ENCODE results near the gene OVOL2. TPM values are rescaled to one million over a fixed set of nuclear protein-coding genes. Genes with fewer than 3 reads are reported as not detected.

The OVOL2 gene
- total RNA-seq, 3 donors from 2014 or later = 11.5 to 36.3 (median 15.2) TPM

DNA sequence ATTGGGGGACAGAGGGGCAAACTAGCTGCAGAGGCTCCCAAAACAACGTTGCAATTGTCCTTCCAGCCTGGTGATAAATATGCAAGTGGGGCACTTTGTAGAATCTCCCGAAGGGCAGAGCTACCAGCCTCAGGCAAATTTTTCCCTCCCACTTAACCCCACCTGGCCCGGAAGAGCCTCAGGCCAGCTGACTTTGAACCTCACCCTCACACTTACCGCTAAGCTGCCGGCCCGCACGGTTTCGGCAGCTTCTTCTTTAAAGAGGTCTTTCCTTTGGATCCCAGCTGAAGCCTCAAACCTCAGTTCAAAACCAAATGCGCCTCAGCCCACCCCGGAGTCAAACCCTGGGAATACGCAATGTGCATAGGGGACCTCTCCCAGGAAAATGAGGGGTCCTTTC is 2.5 kb downstream of the OVOL2 start:
- Histone ChIP-seq H3K9me3 (no peaks in the 10 kb centered on the region), H3K4me1 (ENCODE audit: low read depth) (peaks cover 12% of the 10 kb centered on the region), H3K4me3 (no peak overlapping the region), H3K36me3 (ENCODE audit: low read depth) (no peaks in the 10 kb centered on the region)
- ATAC-seq (no peak), DNase-seq (peak in 2 of 3 donors; percentile 29 to 58)
- TF ChIP-seq, protein P1, sequence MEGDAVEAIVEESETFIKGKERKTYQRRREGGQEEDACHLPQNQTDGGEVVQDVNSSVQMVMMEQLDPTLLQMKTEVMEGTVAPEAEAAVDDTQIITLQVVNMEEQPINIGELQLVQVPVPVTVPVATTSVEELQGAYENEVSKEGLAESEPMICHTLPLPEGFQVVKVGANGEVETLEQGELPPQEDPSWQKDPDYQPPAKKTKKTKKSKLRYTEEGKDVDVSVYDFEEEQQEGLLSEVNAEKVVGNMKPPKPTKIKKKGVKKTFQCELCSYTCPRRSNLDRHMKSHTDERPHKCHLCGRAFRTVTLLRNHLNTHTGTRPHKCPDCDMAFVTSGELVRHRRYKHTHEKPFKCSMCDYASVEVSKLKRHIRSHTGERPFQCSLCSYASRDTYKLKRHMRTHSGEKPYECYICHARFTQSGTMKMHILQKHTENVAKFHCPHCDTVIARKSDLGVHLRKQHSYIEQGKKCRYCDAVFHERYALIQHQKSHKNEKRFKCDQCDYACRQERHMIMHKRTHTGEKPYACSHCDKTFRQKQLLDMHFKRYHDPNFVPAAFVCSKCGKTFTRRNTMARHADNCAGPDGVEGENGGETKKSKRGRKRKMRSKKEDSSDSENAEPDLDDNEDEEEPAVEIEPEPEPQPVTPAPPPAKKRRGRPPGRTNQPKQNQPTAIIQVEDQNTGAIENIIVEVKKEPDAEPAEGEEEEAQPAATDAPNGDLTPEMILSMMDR (IDR thresholded peaks at IDR 0.05) = no peak
- intact Hi-C loops (cut with DNase I, micrococcal nuclease) = no loop called here

DNA sequence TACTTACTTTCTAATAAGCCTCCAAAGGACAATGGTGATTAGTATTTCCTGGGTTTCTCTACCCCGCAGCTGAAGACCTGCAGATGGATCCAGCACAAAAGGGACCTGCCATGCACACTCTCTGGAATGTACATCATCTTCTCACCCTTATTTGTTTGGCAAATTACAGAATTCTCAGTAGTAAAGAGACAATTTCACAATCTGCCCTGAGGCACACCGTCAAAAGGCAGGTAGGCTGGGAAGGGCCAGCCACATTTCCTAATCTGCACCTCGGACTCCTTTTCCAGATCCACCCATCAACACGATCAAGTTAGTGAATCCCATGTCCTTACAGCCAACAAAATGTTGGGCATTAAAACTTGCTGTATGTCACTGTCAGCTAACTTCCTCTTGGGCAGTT is 4.9 kb downstream of the OVOL2 start:
- H3K4me3 ChIP-seq = no peak overlapping the region
- ATAC-seq = no peak
- TF ChIP-seq, protein P1 (IDR thresholded peaks at IDR 0.05) = no peak
- intact Hi-C loops (cut with DNase I, micrococcal nuclease) = no loop called here
- H3K36me3 ChIP-seq (ENCODE audit: low read depth) = no peaks in the 10 kb centered on the region
- DNase-seq = no peak
- no peaks in the 10 kb centered on the region for H3K9me3 ChIP-seq
- peaks cover 8% of the 10 kb centered on the region for H3K4me1 ChIP-seq (ENCODE audit: low read depth)

GRCh38 chr20:18050628-18051027 is 7.1 kb downstream of the OVOL2 start:
- TF ChIP-seq, protein P1 (IDR thresholded peaks at IDR 0.05) = no peak
- Histone ChIP-seq H3K4me3 (no peak overlapping the region), H3K4me1 (ENCODE audit: low read depth) (peaks cover 7% of the 10 kb centered on the region), H3K9me3 (no peaks in the 10 kb centered on the region), H3K36me3 (ENCODE audit: low read depth) (no peaks in the 10 kb centered on the region)
- intact Hi-C loops (cut with DNase I, micrococcal nuclease) = no loop called here
- no peak for DNase-seq
- no peak for ATAC-seq

DNA sequence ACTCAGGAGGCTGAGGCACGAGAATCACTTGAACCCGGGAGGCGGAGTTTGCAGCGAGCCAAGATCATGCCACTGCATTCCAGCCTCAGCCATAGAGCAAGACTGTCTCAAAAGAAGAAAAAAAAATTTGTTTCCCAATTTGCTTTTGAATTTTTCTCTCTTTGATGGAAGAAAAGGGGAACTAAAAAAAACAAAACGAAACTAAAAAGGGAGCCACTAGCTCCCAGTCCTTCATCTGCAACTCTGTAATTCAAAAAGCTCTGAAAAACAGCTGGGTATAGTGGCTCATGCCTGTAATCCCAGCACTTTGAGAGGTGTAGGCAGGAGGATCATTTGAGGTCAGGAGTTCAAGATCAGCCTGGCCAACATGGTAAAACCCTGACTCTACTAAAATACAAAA is 9.5 kb downstream of the OVOL2 start:
- Histone ChIP-seq H3K36me3 (ENCODE audit: low read depth) (no peaks in the 10 kb centered on the region), H3K4me3 (no peak overlapping the region), H3K4me1 (ENCODE audit: low read depth) (peaks cover 4% of the 10 kb centered on the region), H3K9me3 (no peaks in the 10 kb centered on the region)
- intact Hi-C loops (cut with DNase I, micrococcal nuclease) = no loop called here
- DNase-seq (no peak), ATAC-seq (no peak)
- TF ChIP-seq, protein P1 (IDR thresholded peaks at IDR 0.05) = no peak

GRCh38 chr20:18046535-18046934 is 11.2 kb downstream of the OVOL2 start:
- Histone ChIP-seq H3K4me3 (no peak overlapping the region), H3K9me3 (no peaks in the 10 kb centered on the region), H3K4me1 (ENCODE audit: low read depth) (peaks cover 4% of the 10 kb centered on the region), H3K36me3 (ENCODE audit: low read depth) (no peaks in the 10 kb centered on the region)
- intact Hi-C loops (cut with DNase I, micrococcal nuclease) = no loop called here
- no peak for DNase-seq
- ATAC-seq = peak; percentile 82
- TF ChIP-seq, protein P1 (IDR thresholded peaks at IDR 0.05) = no peak

GRCh38 chr20:18042229-18042628 is 15.5 kb downstream of the OVOL2 start:
- no peak for DNase-seq
- Histone ChIP-seq H3K9me3 (no peaks in the 10 kb centered on the region), H3K36me3 (ENCODE audit: low read depth) (no peaks in the 10 kb centered on the region), H3K4me1 (ENCODE audit: low read depth) (peaks cover 4% of the 10 kb centered on the region), H3K4me3 (no peak overlapping the region)
- intact Hi-C loops (cut with DNase I, micrococcal nuclease) = no loop called here
- TF ChIP-seq, protein P1 (IDR thresholded peaks at IDR 0.05) = no peak
- no peak for ATAC-seq
